Measurements from ENCODE around the gene HLA-DPA1.

HLA-DPA1 gene

GRCh38 chr6:33082702-33083101 is 9.3 kb upstream of the HLA-DPA1 start:
- H3K36me3 ChIP-seq (ENCODE audit: control insufficient read depth, insufficient read depth, low read length) = no peaks in the 10 kb centered on the region
- H3K4me3 ChIP-seq (ENCODE audit: low read length) = no peak overlapping the region
- H3K9ac ChIP-seq (ENCODE audit: low read length) = no peak overlapping the region
- no peaks in the 10 kb centered on the region for H3K27me3 ChIP-seq (ENCODE audit: control insufficient read depth, insufficient read depth, low read length)
- H3K27ac ChIP-seq (ENCODE audit: low read depth, low read length) = no peak overlapping the region
- peaks cover 2% of the 10 kb centered on the region for H3K4me1 ChIP-seq (ENCODE audit: control insufficient read depth, insufficient read depth, low read length)

GRCh38 chr6:33081098-33081824 is 7.8 kb upstream of the HLA-DPA1 start:
- no peaks in the 10 kb centered on the region for H3K27me3 ChIP-seq (ENCODE audit: control insufficient read depth, insufficient read depth, low read length)
- no peak overlapping the region for H3K9ac ChIP-seq (ENCODE audit: low read length)
- peaks cover 2% of the 10 kb centered on the region for H3K4me1 ChIP-seq (ENCODE audit: control insufficient read depth, insufficient read depth, low read length)
- H3K27ac ChIP-seq (ENCODE audit: low read depth, low read length) = peak overlapping the region; percentile 28
- H3K4me3 ChIP-seq (ENCODE audit: low read length) = peak overlapping the region; percentile 37
- no peaks in the 10 kb centered on the region for H3K36me3 ChIP-seq (ENCODE audit: control insufficient read depth, insufficient read depth, low read length)

- Histone ChIP-seq H3K27ac (ENCODE audit: low read depth, low read length) (peak overlapping the region; percentile 28), H3K27me3 (ENCODE audit: control insufficient read depth, insufficient read depth, low read length) (no peaks in the 10 kb centered on the region), H3K9ac (ENCODE audit: low read length) (peak overlapping the region; percentile 21), H3K4me1 (ENCODE audit: control insufficient read depth, insufficient read depth, low read length) (peaks cover 2% of the 10 kb centered on the region), H3K36me3 (ENCODE audit: control insufficient read depth, insufficient read depth, low read length) (no peaks in the 10 kb centered on the region), H3K4me3 (ENCODE audit: low read length) (peak overlapping the region; percentile 37)
These were observed 7.0 kb upstream of the HLA-DPA1 start for GRCh38 chr6:33080127-33081089.

GRCh38 chr6:33079580-33079979 is 6.1 kb upstream of the HLA-DPA1 start:
- H3K27me3 ChIP-seq (ENCODE audit: control insufficient read depth, insufficient read depth, low read length) = no peaks in the 10 kb centered on the region
- H3K9ac ChIP-seq (ENCODE audit: low read length) = no peak overlapping the region
- no peaks in the 10 kb centered on the region for H3K36me3 ChIP-seq (ENCODE audit: control insufficient read depth, insufficient read depth, low read length)
- H3K27ac ChIP-seq (ENCODE audit: low read depth, low read length) = no peak overlapping the region
- H3K4me3 ChIP-seq (ENCODE audit: low read length) = no peak overlapping the region
- H3K4me1 ChIP-seq (ENCODE audit: control insufficient read depth, insufficient read depth, low read length) = peaks cover 2% of the 10 kb centered on the region

GRCh38 chr6:33078919-33079521 is 5.6 kb upstream of the HLA-DPA1 start:
- H3K9ac ChIP-seq (ENCODE audit: low read length) = no peak overlapping the region
- no peak overlapping the region for H3K27ac ChIP-seq (ENCODE audit: low read depth, low read length)
- H3K4me1 ChIP-seq (ENCODE audit: control insufficient read depth, insufficient read depth, low read length) = peaks cover 2% of the 10 kb centered on the region
- no peaks in the 10 kb centered on the region for H3K27me3 ChIP-seq (ENCODE audit: control insufficient read depth, insufficient read depth, low read length)
- H3K4me3 ChIP-seq (ENCODE audit: low read length) = no peak overlapping the region
- H3K36me3 ChIP-seq (ENCODE audit: control insufficient read depth, insufficient read depth, low read length) = no peaks in the 10 kb centered on the region

GRCh38 chr6:33078442-33078841 is 5.0 kb upstream of the HLA-DPA1 start:
- Histone ChIP-seq H3K27ac (ENCODE audit: low read depth, low read length) (no peak overlapping the region), H3K36me3 (ENCODE audit: control insufficient read depth, insufficient read depth, low read length) (no peaks in the 10 kb centered on the region), H3K9ac (ENCODE audit: low read length) (no peak overlapping the region), H3K4me3 (ENCODE audit: low read length) (no peak overlapping the region), H3K27me3 (ENCODE audit: control insufficient read depth, insufficient read depth, low read length) (no peaks in the 10 kb centered on the region), H3K4me1 (ENCODE audit: control insufficient read depth, insufficient read depth, low read length) (peaks cover 2% of the 10 kb centered on the region)

GRCh38 chr6:33077908-33078307 is 4.5 kb upstream of the HLA-DPA1 start:
- H3K4me1 ChIP-seq (ENCODE audit: control insufficient read depth, insufficient read depth, low read length) = peaks cover 2% of the 10 kb centered on the region
- no peak overlapping the region for H3K9ac ChIP-seq (ENCODE audit: low read length)
- H3K36me3 ChIP-seq (ENCODE audit: control insufficient read depth, insufficient read depth, low read length) = no peaks in the 10 kb centered on the region
- H3K27me3 ChIP-seq (ENCODE audit: control insufficient read depth, insufficient read depth, low read length) = no peaks in the 10 kb centered on the region
- H3K4me3 ChIP-seq (ENCODE audit: low read length) = peak overlapping the region; percentile 26
- no peak overlapping the region for H3K27ac ChIP-seq (ENCODE audit: low read depth, low read length)

- H3K9ac ChIP-seq (ENCODE audit: low read length) = peak overlapping the region; percentile 52
- H3K27me3 ChIP-seq (ENCODE audit: control insufficient read depth, insufficient read depth, low read length) = no peaks in the 10 kb centered on the region
- no peaks in the 10 kb centered on the region for H3K36me3 ChIP-seq (ENCODE audit: control insufficient read depth, insufficient read depth, low read length)
- peaks cover 2% of the 10 kb centered on the region for H3K4me1 ChIP-seq (ENCODE audit: control insufficient read depth, insufficient read depth, low read length)
- H3K4me3 ChIP-seq (ENCODE audit: low read length) = peak overlapping the region; percentile 11
- H3K27ac ChIP-seq (ENCODE audit: low read depth, low read length) = no peak overlapping the region
These were observed 3.0 kb upstream of the HLA-DPA1 start for GRCh38 chr6:33076406-33076934.

GRCh38 chr6:33075568-33076405 is 2.3 kb upstream of the HLA-DPA1 start, which contains the start of gene HLA-DPB1:
Gene HLA-DPB1 (plus strand): TSS chr6:33075990. CDS start chr6:33076042, 52 bp downstream.
- H3K9ac ChIP-seq (ENCODE audit: low read length) = peak within 1 kb of the TSS; percentile 52
- no peaks in the 10 kb centered on the region for H3K27me3 ChIP-seq (ENCODE audit: control insufficient read depth, insufficient read depth, low read length)
- H3K36me3 ChIP-seq (ENCODE audit: control insufficient read depth, insufficient read depth, low read length) = no peaks in the 10 kb centered on the region
- peak within 1 kb of the TSS; percentile 11 for H3K4me3 ChIP-seq (ENCODE audit: low read length)
- no peaks in the 10 kb centered on the region for H3K4me1 ChIP-seq (ENCODE audit: control insufficient read depth, insufficient read depth, low read length)
- no peak within 1 kb of the TSS for H3K27ac ChIP-seq (ENCODE audit: low read depth, low read length)

- H3K27ac ChIP-seq (ENCODE audit: low read depth, low read length) = no peak overlapping the region
- no peak overlapping the region for H3K4me3 ChIP-seq (ENCODE audit: low read length)
- H3K9ac ChIP-seq (ENCODE audit: low read length) = no peak overlapping the region
- H3K36me3 ChIP-seq (ENCODE audit: control insufficient read depth, insufficient read depth, low read length) = no peaks in the 10 kb centered on the region
- no peaks in the 10 kb centered on the region for H3K27me3 ChIP-seq (ENCODE audit: control insufficient read depth, insufficient read depth, low read length)
- no peaks in the 10 kb centered on the region for H3K4me1 ChIP-seq (ENCODE audit: control insufficient read depth, insufficient read depth, low read length)
These were observed 1.7 kb upstream of the HLA-DPA1 start for GRCh38 chr6:33075208-33075567.

- H3K9ac ChIP-seq (ENCODE audit: low read length) = no peak overlapping the region
- H3K27me3 ChIP-seq (ENCODE audit: control insufficient read depth, insufficient read depth, low read length) = no peaks in the 10 kb centered on the region
- H3K36me3 ChIP-seq (ENCODE audit: control insufficient read depth, insufficient read depth, low read length) = no peaks in the 10 kb centered on the region
- H3K27ac ChIP-seq (ENCODE audit: low read depth, low read length) = no peak overlapping the region
- H3K4me3 ChIP-seq (ENCODE audit: low read length) = peak overlapping the region; percentile 50
- no peaks in the 10 kb centered on the region for H3K4me1 ChIP-seq (ENCODE audit: control insufficient read depth, insufficient read depth, low read length)
These were observed 845 bp downstream of the HLA-DPA1 start for GRCh38 chr6:33072508-33073100.

Data from rectal smooth muscle tissue (tissue), 1 donor.